Liver (tissue), 3 donors: ENCODE results near the gene RPL7L1.

Experiments used
- CTCF ChIP-seq: fragments of 150-350 bp; IDR thresholded peaks from 2 replicates; pipeline ENCODE4 v1.5.1; 2017; ENCODE audit warnings: improper control_type of control experiment, low read depth, low read length; ENCODE audit not compliant: missing input control
- EGR1 ChIP-seq, 2 donors: IDR thresholded peaks; 2 replicates each; pipeline ENCODE4 v1.6.1; 2016 to 2018; ENCODE audit warnings: antibody characterized with exemption in 2 of 2, low read depth in 2 of 2
- GABPA ChIP-seq, 2 donors: IDR thresholded peaks in 1 of 2; conservative IDR thresholded peaks in 1 of 2; 2 replicates each; pipeline ENCODE4 v1.6.1; 2016; ENCODE audit warnings: antibody characterized with exemption in 2 of 2, mild to moderate bottlenecking in 1 of 2, moderate library complexity in 1 of 2
- RXRA ChIP-seq, 2 donors: IDR thresholded peaks; 2 replicates each; pipeline ENCODE4 v1.6.1; 2017 to 2018; ENCODE audit warnings: antibody characterized with exemption in 2 of 2, mild to moderate bottlenecking in 1 of 2
- TAF1 ChIP-seq: conservative IDR thresholded peaks from 2 replicates; pipeline ENCODE4 v1.6.1; 2016; ENCODE audit warnings: antibody characterized with exemption, mild to moderate bottlenecking
- YY1 ChIP-seq: IDR thresholded peaks from 2 replicates; pipeline ENCODE4 v1.6.1; 2016; ENCODE audit warnings: antibody characterized with exemption, mild to moderate bottlenecking
- donor health status: healthy.
- donor health status: healthy.

GRCh38 chr6:42907336-42907735 lies 27.9 kb downstream of the RPL7L1 start:
- no peak for TF ChIP-seq CTCF
- TF ChIP-seq EGR1 (IDR thresholded peaks at IDR 0.05; ENCODE audit: low read depth in 2 of 2): no peak
- no peak for TF ChIP-seq TAF1
- TF ChIP-seq RXRA (IDR thresholded peaks at IDR 0.05): no peak
- TF ChIP-seq YY1: no peak
- no peak for TF ChIP-seq GABPA (IDR thresholded peaks at IDR 0.05 in 1 of 2, conservative IDR thresholded peaks at IDR 0.05 in 1 of 2)
